ENCODE measurements around the gene AEBP1. TPM values are rescaled to one million over a fixed set of nuclear protein-coding genes. Genes with fewer than 3 reads are reported as not detected.

AEBP1 gene
- total and polyA plus RNA-seq, 2 experiments from 2014 or later = 94.1 to 96.0 TPM

GRCh38 chr7:44094365-44094764 is 9.8 kb upstream of the AEBP1 start:
- Histone ChIP-seq H3K9me3 (ENCODE audit: low read depth) (no peaks in the 10 kb centered on the region), H3K4me1 (ENCODE audit: low read depth) (peaks cover 2% of the 10 kb centered on the region), H3K27me3 (no peaks in the 10 kb centered on the region), H3K36me3 (no peaks in the 10 kb centered on the region), H3K4me3 (no peak overlapping the region), H3K27ac (no peak overlapping the region)
- DNase-seq (ENCODE audit: low read depth in 1 of 2, low spot score in 1 of 2) = no peak
- TF ChIP-seq CTCF (IDR thresholded peaks at IDR 0.05; ENCODE audit: low read depth, low read length) = no peak

- peaks cover 2% of the 10 kb centered on the region for H3K4me1 ChIP-seq (ENCODE audit: low read depth)
- no peak overlapping the region for H3K27ac ChIP-seq
- no peaks in the 10 kb centered on the region for H3K36me3 ChIP-seq
- no peak for TF ChIP-seq CTCF (IDR thresholded peaks at IDR 0.05; ENCODE audit: low read depth, low read length)
- no peaks in the 10 kb centered on the region for H3K27me3 ChIP-seq
- H3K9me3 ChIP-seq (ENCODE audit: low read depth) = no peaks in the 10 kb centered on the region
- H3K4me3 ChIP-seq = no peak overlapping the region
- DNase-seq (ENCODE audit: low read depth in 1 of 2, low spot score in 1 of 2) = no peak
These were observed 9.1 kb upstream of the AEBP1 start for GRCh38 chr7:44094883-44095592.

GRCh38 chr7:44095781-44096180 is 8.4 kb upstream of the AEBP1 start:
- no peak for DNase-seq (ENCODE audit: low read depth in 1 of 2, low spot score in 1 of 2)
- Histone ChIP-seq H3K4me3 (no peak overlapping the region), H3K27ac (no peak overlapping the region), H3K4me1 (ENCODE audit: low read depth) (peaks cover 2% of the 10 kb centered on the region), H3K9me3 (ENCODE audit: low read depth) (no peaks in the 10 kb centered on the region), H3K36me3 (no peaks in the 10 kb centered on the region), H3K27me3 (no peaks in the 10 kb centered on the region)
- no peak for TF ChIP-seq CTCF (IDR thresholded peaks at IDR 0.05; ENCODE audit: low read depth, low read length)

GRCh38 chr7:44096326-44096881 is 7.7 kb upstream of the AEBP1 start:
- no peaks in the 10 kb centered on the region for H3K27me3 ChIP-seq
- DNase-seq (ENCODE audit: low read depth in 1 of 2, low spot score in 1 of 2) = no peak
- H3K27ac ChIP-seq = no peak overlapping the region
- no peak for TF ChIP-seq CTCF (IDR thresholded peaks at IDR 0.05; ENCODE audit: low read depth, low read length)
- H3K4me1 ChIP-seq (ENCODE audit: low read depth) = peaks cover 2% of the 10 kb centered on the region
- H3K9me3 ChIP-seq (ENCODE audit: low read depth) = no peaks in the 10 kb centered on the region
- no peak overlapping the region for H3K4me3 ChIP-seq
- no peaks in the 10 kb centered on the region for H3K36me3 ChIP-seq

GRCh38 chr7:44097064-44097932 is 6.8 kb upstream of the AEBP1 start:
- H3K9me3 ChIP-seq (ENCODE audit: low read depth) = no peaks in the 10 kb centered on the region
- no peak for TF ChIP-seq CTCF (IDR thresholded peaks at IDR 0.05; ENCODE audit: low read depth, low read length)
- H3K27me3 ChIP-seq = no peaks in the 10 kb centered on the region
- peaks cover 2% of the 10 kb centered on the region for H3K4me1 ChIP-seq (ENCODE audit: low read depth)
- H3K36me3 ChIP-seq = no peaks in the 10 kb centered on the region
- DNase-seq (ENCODE audit: low read depth in 1 of 2, low spot score in 1 of 2) = no peak
- H3K4me3 ChIP-seq = no peak overlapping the region
- H3K27ac ChIP-seq = no peak overlapping the region
